Measurements from ENCODE around the gene SLC11A2. TPM values are rescaled to one million over a fixed set of nuclear protein-coding genes. Genes with fewer than 3 reads are reported as not detected.

SLC11A2 gene
- total RNA-seq, 1 experiment from 2014 or later: 33.9 TPM

DNA sequence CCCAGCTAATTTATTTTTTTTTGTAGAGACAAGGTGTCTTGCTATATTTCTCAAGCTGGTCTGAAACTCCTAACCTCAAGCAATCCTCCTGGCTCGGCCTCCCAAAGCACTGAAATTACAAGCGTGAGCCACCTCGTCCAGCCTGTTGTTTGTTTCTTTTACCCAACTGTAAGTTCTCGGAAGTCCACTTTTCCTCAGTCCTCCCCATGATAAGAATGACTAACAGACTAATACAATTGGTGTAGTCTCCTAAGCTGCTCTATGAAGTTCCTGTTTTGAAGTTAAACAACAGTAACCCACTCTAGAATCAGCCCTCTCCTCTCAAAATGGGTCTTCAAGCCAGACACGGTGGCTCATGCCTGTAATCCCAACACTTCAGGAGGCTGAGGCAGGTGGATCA, 37.3 kb downstream of the SLC11A2 start:
- H3K27ac ChIP-seq (ENCODE audit: low read depth, low read length, poor library complexity, severe bottlenecking): no peak overlapping the region
- H3K9me3 ChIP-seq (ENCODE audit: low read depth, low read length, poor library complexity, severe bottlenecking): no peaks in the 10 kb centered on the region
- DNase-seq (ENCODE audit: low spot score): no peak
- H3K4me3 ChIP-seq (ENCODE audit: low read depth, low read length, poor library complexity, severe bottlenecking): no peak overlapping the region
- intact Hi-C loops (cut with micrococcal nuclease; ENCODE audit: unreplicated experiment): no loop called here
- no TSS peak for BruUV-seq (replicated peaks)
- H3K36me3 ChIP-seq (ENCODE audit: insufficient read depth, low read length, poor library complexity, severe bottlenecking): peaks cover 27% of the 10 kb centered on the region
- ChIA-PET POLR2A (ENCODE audit: low non-redundant PET) (no interaction called here), CTCF (no interaction called here)
- H3K4me1 ChIP-seq (ENCODE audit: insufficient read depth, low read length, poor library complexity, severe bottlenecking): peaks cover 4% of the 10 kb centered on the region
- no peaks in the 10 kb centered on the region for H3K27me3 ChIP-seq (replicated peaks; ENCODE audit: insufficient read depth, low read depth, low read length, poor library complexity)
- no peak for TF ChIP-seq EZH2 (IDR thresholded peaks at IDR 0.05; ENCODE audit: borderline replicate concordance, low read depth, low read length, poor library complexity, severe bottlenecking)
- TF ChIP-seq, protein P1, sequence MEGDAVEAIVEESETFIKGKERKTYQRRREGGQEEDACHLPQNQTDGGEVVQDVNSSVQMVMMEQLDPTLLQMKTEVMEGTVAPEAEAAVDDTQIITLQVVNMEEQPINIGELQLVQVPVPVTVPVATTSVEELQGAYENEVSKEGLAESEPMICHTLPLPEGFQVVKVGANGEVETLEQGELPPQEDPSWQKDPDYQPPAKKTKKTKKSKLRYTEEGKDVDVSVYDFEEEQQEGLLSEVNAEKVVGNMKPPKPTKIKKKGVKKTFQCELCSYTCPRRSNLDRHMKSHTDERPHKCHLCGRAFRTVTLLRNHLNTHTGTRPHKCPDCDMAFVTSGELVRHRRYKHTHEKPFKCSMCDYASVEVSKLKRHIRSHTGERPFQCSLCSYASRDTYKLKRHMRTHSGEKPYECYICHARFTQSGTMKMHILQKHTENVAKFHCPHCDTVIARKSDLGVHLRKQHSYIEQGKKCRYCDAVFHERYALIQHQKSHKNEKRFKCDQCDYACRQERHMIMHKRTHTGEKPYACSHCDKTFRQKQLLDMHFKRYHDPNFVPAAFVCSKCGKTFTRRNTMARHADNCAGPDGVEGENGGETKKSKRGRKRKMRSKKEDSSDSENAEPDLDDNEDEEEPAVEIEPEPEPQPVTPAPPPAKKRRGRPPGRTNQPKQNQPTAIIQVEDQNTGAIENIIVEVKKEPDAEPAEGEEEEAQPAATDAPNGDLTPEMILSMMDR (conservative IDR thresholded peaks at IDR 0.05; ENCODE audit: low read depth, low read length): no peak

DNA sequence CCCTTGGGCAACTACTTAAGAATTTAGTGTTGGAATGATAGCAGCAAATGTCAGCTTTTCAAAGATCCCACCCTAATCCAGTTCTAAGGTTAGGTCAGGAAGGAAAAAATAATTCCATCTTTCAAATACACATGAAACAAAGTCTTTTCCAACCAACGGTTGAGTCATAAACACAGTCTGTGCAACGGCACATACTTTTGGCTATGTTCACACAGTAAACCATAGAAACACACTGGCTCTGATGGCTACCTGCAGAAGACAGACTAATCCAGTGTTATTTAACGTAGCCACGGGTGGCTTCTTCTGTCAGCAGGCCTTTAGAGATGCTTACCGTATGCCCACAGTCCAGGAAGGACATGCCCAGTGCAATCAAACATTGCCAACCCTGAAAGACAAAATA, 38.1 kb downstream of the SLC11A2 start:
- POLR2A ChIA-PET (ENCODE audit: low non-redundant PET): no interaction called here
- intact Hi-C loops (cut with micrococcal nuclease; ENCODE audit: unreplicated experiment): no loop called here
- BruUV-seq (replicated peaks): no TSS peak

DNA sequence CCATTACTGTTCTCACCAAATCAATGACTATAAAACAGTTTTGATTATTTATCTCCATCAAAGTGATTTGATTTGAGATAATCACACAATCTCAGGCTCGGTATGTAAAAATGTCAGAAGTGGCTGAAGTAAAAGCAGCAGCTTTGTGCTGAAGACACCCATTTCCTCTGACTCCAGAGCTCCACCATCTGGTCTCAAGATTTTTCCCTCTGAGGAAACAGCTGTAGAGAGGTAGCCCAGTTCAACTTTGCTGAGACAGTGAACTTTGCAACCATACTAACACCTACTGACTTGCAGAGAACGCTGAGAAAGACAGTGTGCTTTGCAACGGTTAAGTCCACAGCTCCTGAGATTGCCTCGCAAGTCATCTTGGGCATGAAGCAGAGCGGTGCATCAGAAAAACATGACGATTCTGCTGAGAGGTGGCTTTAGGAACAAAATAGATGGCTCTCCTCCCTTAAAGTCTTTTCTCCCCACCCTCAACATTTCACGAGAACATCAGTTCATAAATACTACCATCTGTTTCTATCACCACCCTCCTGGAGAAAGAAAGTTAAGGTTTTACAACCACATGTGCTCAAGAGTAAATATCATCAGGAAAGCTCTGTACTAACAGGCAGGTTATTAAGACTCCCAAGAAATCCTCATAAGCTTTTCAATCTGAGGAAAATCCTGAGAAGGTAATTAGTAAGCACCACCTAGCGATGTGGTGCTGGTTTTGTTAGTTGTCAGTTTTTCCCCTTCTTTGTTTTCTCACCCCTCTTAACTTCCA, 39.0 kb downstream of the SLC11A2 start:
- peak; percentile 53 for DNase-seq (ENCODE audit: low spot score)
- Histone ChIP-seq H3K4me3 (ENCODE audit: low read depth, low read length, poor library complexity, severe bottlenecking) (no peak overlapping the region), H3K4me1 (ENCODE audit: insufficient read depth, low read length, poor library complexity, severe bottlenecking) (no peaks in the 10 kb centered on the region), H3K27me3 (replicated peaks; ENCODE audit: insufficient read depth, low read depth, low read length, poor library complexity) (no peaks in the 10 kb centered on the region), H3K27ac (ENCODE audit: low read depth, low read length, poor library complexity, severe bottlenecking) (no peak overlapping the region), H3K36me3 (ENCODE audit: insufficient read depth, low read length, poor library complexity, severe bottlenecking) (peaks cover 23% of the 10 kb centered on the region), H3K9me3 (ENCODE audit: low read depth, low read length, poor library complexity, severe bottlenecking) (no peaks in the 10 kb centered on the region)
- BruUV-seq (replicated peaks): no TSS peak
- POLR2A ChIA-PET (ENCODE audit: low non-redundant PET): no interaction called here
- TF ChIP-seq, protein P1 (conservative IDR thresholded peaks at IDR 0.05; ENCODE audit: low read depth, low read length): peak; percentile 66
- no peak for TF ChIP-seq EZH2 (IDR thresholded peaks at IDR 0.05; ENCODE audit: borderline replicate concordance, low read depth, low read length, poor library complexity, severe bottlenecking)
- intact Hi-C loops (cut with micrococcal nuclease; ENCODE audit: unreplicated experiment): loop anchor here (1.0 kb wide), 1 partner anchor 162 kb away; no protein-coding TSS in a partner anchor
- CTCF ChIA-PET: interaction anchor here (1.7 kb wide), 2 partner anchors 162 to 222 kb away, joined by 10 to 21 read pairs; no protein-coding TSS in a partner anchor

More for the DNA sequence above, 38.1 kb downstream of the SLC11A2 start:
- DNase-seq (ENCODE audit: low spot score): no peak
- Histone ChIP-seq H3K27ac (ENCODE audit: low read depth, low read length, poor library complexity, severe bottlenecking) (no peak overlapping the region), H3K4me1 (ENCODE audit: insufficient read depth, low read length, poor library complexity, severe bottlenecking) (peaks cover 4% of the 10 kb centered on the region), H3K27me3 (replicated peaks; ENCODE audit: insufficient read depth, low read depth, low read length, poor library complexity) (no peaks in the 10 kb centered on the region), H3K9me3 (ENCODE audit: low read depth, low read length, poor library complexity, severe bottlenecking) (no peaks in the 10 kb centered on the region), H3K4me3 (ENCODE audit: low read depth, low read length, poor library complexity, severe bottlenecking) (no peak overlapping the region), H3K36me3 (ENCODE audit: insufficient read depth, low read length, poor library complexity, severe bottlenecking) (peaks cover 27% of the 10 kb centered on the region)
- TF ChIP-seq, protein P1 (conservative IDR thresholded peaks at IDR 0.05; ENCODE audit: low read depth, low read length): no peak
- TF ChIP-seq EZH2 (IDR thresholded peaks at IDR 0.05; ENCODE audit: borderline replicate concordance, low read depth, low read length, poor library complexity, severe bottlenecking): no peak
- CTCF ChIA-PET: interaction anchor here (1.7 kb wide), 1 partner anchor 163 kb away, joined by 21 read pairs; no protein-coding TSS in a partner anchor
